ENCODE results near the gene SELPLG. TPM values are rescaled to one million over a fixed set of nuclear protein-coding genes. Genes with fewer than 3 reads are reported as not detected.
"Not testable (repeated sequence)": the region's sequence is repeated elsewhere in the genome, so short reads cannot be mapped to it uniquely, and the experiment has no call there.

Gene SELPLG
- total RNA-seq, 4 donors from 2014 or later = 0.19 to 5.0 (median 2.6) TPM

DNA sequence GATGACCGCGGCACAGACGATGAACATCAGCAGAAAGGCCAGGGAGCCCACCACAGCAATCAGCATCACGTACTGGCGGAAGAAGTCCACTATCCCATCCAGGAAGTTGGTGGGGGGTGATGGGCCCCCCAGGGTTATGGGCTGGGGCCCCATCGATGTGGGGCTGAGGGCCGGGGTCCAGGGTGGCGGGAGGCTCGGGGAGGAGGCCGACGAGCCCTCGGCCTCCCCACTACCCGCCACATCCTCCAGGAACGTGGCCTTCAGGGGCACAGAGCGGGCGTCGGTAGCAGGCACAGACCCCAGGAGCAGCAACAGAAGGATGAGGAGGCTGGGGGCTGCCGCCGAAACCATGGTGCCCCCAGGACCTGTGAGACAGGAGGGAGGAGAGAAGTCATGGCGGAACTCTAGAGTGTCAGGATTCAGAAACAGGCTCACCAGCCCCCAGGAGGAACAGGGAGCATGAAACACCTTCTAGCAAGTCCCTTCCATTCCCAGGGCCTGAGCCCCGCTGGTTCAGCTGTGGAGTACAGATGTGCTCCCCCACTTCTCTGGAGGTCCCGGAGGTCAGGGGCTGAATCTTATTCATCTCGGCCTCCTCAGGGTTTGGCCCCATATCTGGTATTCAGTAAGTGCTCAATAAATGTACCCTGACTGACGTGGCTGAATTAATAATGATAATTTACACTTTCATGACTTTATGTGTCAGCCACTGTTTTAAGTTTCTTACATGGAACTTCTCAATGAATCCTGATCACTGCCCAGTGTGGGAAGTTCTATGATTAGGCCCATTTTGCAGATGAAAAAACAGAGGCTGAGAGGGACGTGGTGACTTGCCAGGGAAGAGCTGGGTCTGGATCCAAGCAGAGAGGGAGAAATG, 41.4 kb downstream of the SELPLG start:
- Histone ChIP-seq H3K4me3 (no peak overlapping the region), H3K36me3 (no peaks in the 10 kb centered on the region), H3K9me3 (no peaks in the 10 kb centered on the region), H3K27me3 (no peaks in the 10 kb centered on the region), H3K4me1 (no peaks in the 10 kb centered on the region), H3K27ac (no peak overlapping the region)
- ATAC-seq = no peak
- in situ Hi-C loops (cut with MboI; ENCODE audit: low sequenced_read_pairs in 4 of 4) (no loop called here), intact Hi-C loops (cut with DNase I; ENCODE audit: low total_unique reads) (no loop called here)
- TF ChIP-seq POLR2A (IDR thresholded peaks at IDR 0.05) = no peak
- TF ChIP-seq, protein P1, sequence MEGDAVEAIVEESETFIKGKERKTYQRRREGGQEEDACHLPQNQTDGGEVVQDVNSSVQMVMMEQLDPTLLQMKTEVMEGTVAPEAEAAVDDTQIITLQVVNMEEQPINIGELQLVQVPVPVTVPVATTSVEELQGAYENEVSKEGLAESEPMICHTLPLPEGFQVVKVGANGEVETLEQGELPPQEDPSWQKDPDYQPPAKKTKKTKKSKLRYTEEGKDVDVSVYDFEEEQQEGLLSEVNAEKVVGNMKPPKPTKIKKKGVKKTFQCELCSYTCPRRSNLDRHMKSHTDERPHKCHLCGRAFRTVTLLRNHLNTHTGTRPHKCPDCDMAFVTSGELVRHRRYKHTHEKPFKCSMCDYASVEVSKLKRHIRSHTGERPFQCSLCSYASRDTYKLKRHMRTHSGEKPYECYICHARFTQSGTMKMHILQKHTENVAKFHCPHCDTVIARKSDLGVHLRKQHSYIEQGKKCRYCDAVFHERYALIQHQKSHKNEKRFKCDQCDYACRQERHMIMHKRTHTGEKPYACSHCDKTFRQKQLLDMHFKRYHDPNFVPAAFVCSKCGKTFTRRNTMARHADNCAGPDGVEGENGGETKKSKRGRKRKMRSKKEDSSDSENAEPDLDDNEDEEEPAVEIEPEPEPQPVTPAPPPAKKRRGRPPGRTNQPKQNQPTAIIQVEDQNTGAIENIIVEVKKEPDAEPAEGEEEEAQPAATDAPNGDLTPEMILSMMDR (IDR thresholded peaks at IDR 0.05 in 4 of 5, conservative IDR thresholded peaks at IDR 0.05 in 1 of 5) = no peak
- no peak for DNase-seq

DNA sequence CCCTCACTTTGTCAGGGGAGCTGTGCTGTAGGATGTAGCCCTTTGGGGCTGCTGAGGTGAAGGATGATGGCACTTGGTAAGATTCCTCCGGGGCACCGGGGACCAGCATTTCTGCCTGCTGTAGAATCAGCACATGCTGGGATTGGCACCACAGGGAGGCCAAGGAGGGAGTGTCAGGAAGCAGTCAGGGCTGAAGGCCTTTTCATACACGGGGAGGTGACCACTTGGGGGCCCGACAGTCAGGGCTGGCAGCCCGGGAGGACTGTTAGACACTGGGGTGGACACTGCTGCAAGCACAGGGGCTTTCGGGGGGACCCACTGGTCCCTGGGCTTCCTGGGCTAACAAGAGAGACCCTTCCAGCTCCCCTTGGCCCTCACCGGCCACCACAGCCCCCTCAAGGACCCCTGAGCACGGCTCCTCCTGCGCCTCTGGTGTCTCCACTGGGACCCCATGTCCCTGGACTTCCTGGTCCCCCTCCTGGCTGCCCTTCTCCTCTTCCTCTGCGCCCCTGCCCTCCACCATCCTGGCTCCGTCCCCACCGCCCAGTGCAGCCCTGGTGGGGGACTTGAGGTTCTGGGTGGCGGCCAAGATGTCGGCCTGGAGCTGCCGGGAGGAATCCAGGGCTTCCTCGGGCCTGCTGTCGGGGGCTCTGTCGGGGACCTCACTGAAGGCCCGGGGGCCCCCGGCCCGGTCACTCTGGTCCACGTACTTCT, 42.3 kb downstream of the SELPLG start:
- Histone ChIP-seq H3K27ac (no peak overlapping the region), H3K36me3 (no peaks in the 10 kb centered on the region), H3K4me1 (no peaks in the 10 kb centered on the region), H3K27me3 (no peaks in the 10 kb centered on the region), H3K9me3 (no peaks in the 10 kb centered on the region), H3K4me3 (no peak overlapping the region)
- intact Hi-C loops (cut with DNase I; ENCODE audit: low total_unique reads) (no loop called here), in situ Hi-C loops (cut with MboI; ENCODE audit: low sequenced_read_pairs in 4 of 4) (no loop called here)
- no peak for TF ChIP-seq POLR2A (IDR thresholded peaks at IDR 0.05)
- TF ChIP-seq, protein P1 (IDR thresholded peaks at IDR 0.05 in 4 of 5, conservative IDR thresholded peaks at IDR 0.05 in 1 of 5) = no peak
- ATAC-seq (no peak), DNase-seq (no peak)

DNA sequence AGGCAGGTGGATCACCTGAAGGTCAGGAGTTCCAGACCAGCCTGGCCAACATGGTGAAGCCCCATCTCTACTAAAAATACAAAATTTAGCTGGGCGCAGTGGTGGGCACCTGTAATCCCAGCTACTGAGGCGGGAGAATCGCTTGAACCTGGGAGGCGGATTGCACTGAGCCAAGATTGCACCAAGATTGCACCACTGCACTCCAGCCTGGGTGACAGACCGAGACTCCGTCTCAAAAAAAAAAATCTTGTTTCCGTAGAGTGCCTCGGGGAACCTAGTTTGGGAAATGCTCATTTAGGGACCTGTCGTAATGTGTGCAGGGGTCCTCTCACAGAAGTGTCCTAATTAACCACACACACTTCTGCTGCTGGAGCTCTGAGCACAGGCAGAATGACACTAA, 43.2 kb downstream of the SELPLG start:
- in situ Hi-C loops (cut with MboI; ENCODE audit: low sequenced_read_pairs in 4 of 4) = not testable (repeated sequence)

DNA sequence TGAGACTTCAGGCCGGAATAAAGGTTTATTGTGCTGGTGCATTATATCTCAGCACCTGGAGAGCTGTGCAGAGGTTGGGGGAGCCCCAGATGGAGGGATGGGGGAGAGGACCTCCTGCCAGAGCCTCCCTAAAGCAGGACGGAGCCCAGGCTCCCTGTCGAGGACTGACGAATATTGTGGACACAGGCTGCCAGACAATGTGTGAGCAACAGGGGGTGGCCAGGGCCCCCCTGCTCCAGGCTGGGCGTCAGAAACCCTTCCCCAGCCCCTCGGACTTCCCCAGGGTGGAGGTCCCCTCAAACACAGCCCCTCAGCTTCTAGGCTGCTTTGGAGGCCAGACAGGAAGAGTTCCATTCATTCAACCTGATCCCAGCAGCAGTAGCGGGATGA, 43.9 kb downstream of the SELPLG start:
- Histone ChIP-seq H3K9me3 (no peaks in the 10 kb centered on the region), H3K36me3 (no peaks in the 10 kb centered on the region), H3K27ac (no peak overlapping the region), H3K27me3 (no peaks in the 10 kb centered on the region), H3K4me3 (no peak overlapping the region), H3K4me1 (no peaks in the 10 kb centered on the region)
- intact Hi-C loops (cut with DNase I; ENCODE audit: low total_unique reads) (no loop called here), in situ Hi-C loops (cut with MboI; ENCODE audit: low sequenced_read_pairs in 4 of 4) (no loop called here)
- ATAC-seq (no peak), DNase-seq (no peak)
- TF ChIP-seq, protein P1 (IDR thresholded peaks at IDR 0.05 in 4 of 5, conservative IDR thresholded peaks at IDR 0.05 in 1 of 5) = no peak
- TF ChIP-seq POLR2A (IDR thresholded peaks at IDR 0.05) = no peak

More for the DNA sequence above, 43.2 kb downstream of the SELPLG start:
- H3K4me1 ChIP-seq; H3K36me3 ChIP-seq; H3K4me3 ChIP-seq; H3K27ac ChIP-seq; H3K9me3 ChIP-seq; DNase-seq; H3K27me3 ChIP-seq; ATAC-seq; intact Hi-C loops (cut with DNase I; ENCODE audit: low total_unique reads): not testable (repeated sequence)
